AG10803 (cell line): ENCODE measurements around the gene MBNL3.

Experiments used
- DNase-seq: peaks from one replicate; pipeline ENCODE4 v3.0.0; 2010; ENCODE audit warnings: low read depth
- H3K4me3 ChIP-seq: 2 replicates; pipeline ENCODE4 v1.5.1; 2011; ENCODE audit warnings: mild to moderate bottlenecking, low read length, control low read depth
- CTCF ChIP-seq: conservative IDR thresholded peaks from 2 replicates; pipeline ENCODE4 v1.5.1; 2011; ENCODE audit warnings: mild to moderate bottlenecking, low read length, control low read depth, inconsistent platforms

Gene MBNL3

GRCh38 chrX:132489578-132490419 lies 961 bp upstream of the MBNL3 start:
- TF ChIP-seq CTCF: no peak
- DNase-seq: no peak
- peak overlapping the region; percentile 60 for H3K4me3 ChIP-seq

- peak overlapping the region; percentile 60 for H3K4me3 ChIP-seq
- no peak for TF ChIP-seq CTCF
- DNase-seq: peak; percentile 25
Measured at GRCh38 chrX:132488180-132488705, 595 bp downstream of the MBNL3 start.

GRCh38 chrX:132486599-132487178 lies 2.1 kb downstream of the MBNL3 start:
- no peak overlapping the region for H3K4me3 ChIP-seq
- no peak for DNase-seq
- TF ChIP-seq CTCF: no peak

- no peak for TF ChIP-seq CTCF
- H3K4me3 ChIP-seq: no peak overlapping the region
Measured at GRCh38 chrX:132483951-132484350, 4.9 kb downstream of the MBNL3 start.

GRCh38 chrX:132483488-132483887 lies 5.3 kb downstream of the MBNL3 start:
- no peak for DNase-seq
- TF ChIP-seq CTCF: no peak
- H3K4me3 ChIP-seq: no peak overlapping the region

More at GRCh38 chrX:132483951-132484350, 4.9 kb downstream of the MBNL3 start:
- no peak for DNase-seq

GRCh38 chrX:132482632-132483031 lies 6.2 kb downstream of the MBNL3 start:
- no peak for DNase-seq
- no peak overlapping the region for H3K4me3 ChIP-seq
- no peak for TF ChIP-seq CTCF

GRCh38 chrX:132481449-132481848 lies 7.4 kb downstream of the MBNL3 start:
- no peak overlapping the region for H3K4me3 ChIP-seq
- no peak for TF ChIP-seq CTCF
- no peak for DNase-seq
